K562 (cell line): Measurements from ENCODE around the gene TMEM25. TPM values are rescaled to one million over a fixed set of nuclear protein-coding genes. Genes with fewer than 3 reads are reported as not detected.
"Not testable (repeated sequence)": the region's sequence is repeated elsewhere in the genome, so short reads cannot be mapped to it uniquely, and the experiment has no call there.

ENCODE experiments used
- ATAC-seq: fragments of 200-7000 bp; cut with Tn5 transposase; 3 replicates; pipeline ENCODE4 v1.9.1; 2020; ENCODE audit warnings: moderate library complexity
- BruUV-seq: library from RNA; stranded (reverse); fragments of 400-500 nt; replicated peaks from 2 replicates; lab custom pipeline; 2021; lab: Mats Ljungman, UMichigan
- CTCF ChIA-PET: fragments of 300-600 bp; formaldehyde crosslinking; extraction: SDS; loops from one replicate; lab custom pipeline; 2021; ENCODE audit warnings: low intra/inter-chr PET ratio; lab: Yijun Ruan, JAX
- POLR2A ChIA-PET: fragments of 300-600, 350-650 bp; sonication (Branson Sonifier 250); formaldehyde crosslinking; extraction: SDS; loops from one replicate; lab custom pipeline; 2021; ENCODE audit warnings: antibody characterized with exemption, inconsistent platforms; lab: Yijun Ruan, JAX
- DNase-seq, 4 experiments: peaks; one replicate each; pipeline versions ENCODE4 v3.0.0 to v3.0.0-alpha.2; 2011 to 2018; ENCODE audit warnings: low spot score in 3 of 4, mixed read lengths in 3 of 4; ENCODE audit errors: extremely low read depth in 1 of 4
- FAIRE-seq: peaks from 2 replicates; lab custom pipeline; 2011; peaks lifted over from hg19 to GRCh38; lab: Jason Lieb, UNC
- H2AFZ ChIP-seq: 2 replicates; pipeline ENCODE4 v1.6.0; 2011; ENCODE audit warnings: low read depth, low read length, control low read depth, inconsistent platforms
- H3K27ac ChIP-seq: fragments of 200-600 bp; 3 replicates; pipeline ENCODE4 v1.8.0; 2011; ENCODE audit warnings: low read depth, mild to moderate bottlenecking, control low read depth, inconsistent platforms, low read length, moderate library complexity, mixed read lengths; ENCODE audit errors: extremely low read depth
- H3K27me3 ChIP-seq, 2 experiments: fragments of 300-600 bp in 1 of 2; 2 replicates in 1 of 2; 3 replicates in 1 of 2; pipeline versions ENCODE4 v1.6.0 to v1.8.0; 2011; ENCODE audit warnings: inconsistent platforms in 2 of 2, low read length in 2 of 2, mild to moderate bottlenecking in 1 of 2, mixed read lengths in 1 of 2, moderate library complexity in 1 of 2; ENCODE audit not compliant: control insufficient read depth in 2 of 2, insufficient read depth in 2 of 2
- H3K36me3 ChIP-seq: fragments of 300-600 bp; 3 replicates; pipeline ENCODE4 v1.8.0; 2011; ENCODE audit warnings: mild to moderate bottlenecking, low read length, inconsistent platforms; ENCODE audit not compliant: control insufficient read depth, insufficient read depth
- H3K4me1 ChIP-seq, 2 experiments: fragments of 200-600 bp in 1 of 2; replicated peaks in 1 of 2; 2 replicates in 1 of 2; 3 replicates in 1 of 2; pipeline versions ENCODE4 v1.5.1 to v1.8.0; 2011; ENCODE audit warnings: inconsistent platforms in 2 of 2, low read length in 2 of 2, mild to moderate bottlenecking in 1 of 2, mixed read lengths in 1 of 2, moderate library complexity in 1 of 2; ENCODE audit not compliant: control insufficient read depth in 2 of 2, insufficient read depth in 2 of 2
- H3K4me2 ChIP-seq: 2 replicates; pipeline ENCODE4 v1.6.1; 2011; ENCODE audit warnings: low read length, control low read depth, inconsistent platforms, mixed read lengths; ENCODE audit not compliant: insufficient read depth
- H3K4me3 ChIP-seq: fragments of 200-600 bp; sonication (generic), shearing (Covaris generic); 2 replicates; pipeline ENCODE4 v1.5.1; 2016; ENCODE audit warnings: control low read depth, inconsistent platforms
- H3K79me2 ChIP-seq: fragments of 200-600 bp; 3 replicates; pipeline ENCODE4 v1.8.0; 2011; ENCODE audit warnings: low read length, inconsistent platforms; ENCODE audit not compliant: control insufficient read depth, insufficient read depth
- H3K9ac ChIP-seq, 2 experiments: 2 replicates each; pipeline versions ENCODE4 v1.6.0 to v1.6.1; 2011; ENCODE audit warnings: low read depth in 2 of 2, low read length in 2 of 2, control low read depth in 1 of 2, inconsistent platforms in 1 of 2, mild to moderate bottlenecking in 1 of 2, mixed read lengths in 1 of 2; ENCODE audit not compliant: insufficient read depth in 1 of 2
- H3K9me1 ChIP-seq: one replicate; pipeline ENCODE4 v1.6.0; 2011; ENCODE audit warnings: inconsistent platforms, mild to moderate bottlenecking, low read length, moderate library complexity; ENCODE audit not compliant: control insufficient read depth, insufficient read depth
- H3K9me3 ChIP-seq: replicated peaks from 2 replicates; pipeline ENCODE4 v1.5.1; 2011; ENCODE audit warnings: low read depth, low read length, inconsistent platforms; ENCODE audit not compliant: control insufficient read depth, insufficient read depth
- H4K20me1 ChIP-seq: replicated peaks from 2 replicates; pipeline ENCODE4 v1.6.1; 2011; ENCODE audit warnings: low read length, inconsistent platforms, mixed read lengths; ENCODE audit not compliant: control insufficient read depth, insufficient read depth
- DMBX1 ChIP-seq: fragments of 250-450 bp; sonication (Bioruptor Pico); IDR thresholded peaks from 2 replicates; pipeline ENCODE4 v1.8.0; 2022; ENCODE audit warnings: inconsistent platforms, mild to moderate bottlenecking, moderate library complexity, borderline replicate concordance
- MLLT1 ChIP-seq, 2 experiments: fragments of 450-650 bp; IDR thresholded peaks; 2 replicates each; pipeline ENCODE4 v1.6.1; 2016
- NR2C1 ChIP-seq, 2 experiments: fragments of 450-650 bp; IDR thresholded peaks; 2 replicates each; pipeline ENCODE4 v1.6.1; 2017; ENCODE audit warnings: mild to moderate bottlenecking in 2 of 2, antibody characterized with exemption in 1 of 2, inconsistent platforms in 1 of 2, missing compliant biosample characterization in 1 of 2, missing genetic modification characterization in 1 of 2
- ZBTB33 ChIP-seq: sonication (generic); formaldehyde crosslinking; IDR thresholded peaks from 2 replicates; pipeline ENCODE4 v1.8.1; 2023; ENCODE audit warnings: mild to moderate bottlenecking, missing genetic modification reagents
- ZNF639 ChIP-seq, 2 experiments: fragments of 200-800 bp in 1 of 2; sonication (Bioruptor generic) in 1 of 2; sonication (generic) in 1 of 2; formaldehyde crosslinking in 1 of 2; IDR thresholded peaks in 1 of 2; conservative IDR thresholded peaks in 1 of 2; 2 replicates each; pipeline versions ENCODE4 v1.5.0 to v1.6.1; 2016 to 2020; ENCODE audit warnings: missing compliant biosample characterization in 1 of 2, missing genetic modification characterization in 1 of 2, missing genetic modification reagents in 1 of 2
- ZNF75A ChIP-seq: fragments of 450-650 bp; formaldehyde crosslinking; IDR thresholded peaks from 2 replicates; pipeline ENCODE4 v1.4.0; 2020; ENCODE audit warnings: mild to moderate bottlenecking
- WGBS: fragments of 100-300 bp; shearing (Covaris generic); methylation state at CpG from one replicate; pipeline ENCODE4 v1.1.6; 2016; ENCODE audit warnings: low coverage, mixed read lengths; ENCODE audit not compliant: insufficient coverage; ENCODE audit errors: missing lambda C conversion rate; 5-methylcytosine and 5-hydroxymethylcytosine counted together
- in situ Hi-C: fragments of 300-500 bp; cut with MboI; formaldehyde crosslinking; loops from 4 replicates; pipeline ENCODE4 v1.15.0; 2018; ENCODE audit warnings: inconsistent platforms, mixed read lengths
- intact Hi-C: fragments of 100-400 bp; cut with micrococcal nuclease; formaldehyde crosslinking; loops from 2 replicates; pipeline ENCODE4 v1.14.2; 2022
- polyA plus RNA-seq, 8 experiments: library from polyadenylated mRNA; depleted of rRNA in 4 of 8; stranded (reverse) in 5 of 8; unstranded in 3 of 8; fragments of >200 nt; fragmentation: Nextera tagmentation in 2 of 8; fragmentation: Illumina TruSeq in 1 of 8; extraction: Ambion mirVana in 2 of 8; extraction: Trizol in 1 of 8; gene quantifications; 2 replicates each; pipeline versions ENCODE4 v1.2.1 to v1.2.3, GENCODE V29; 2011 to 2014; ENCODE audit warnings: inconsistent platforms in 1 of 8, missing spikeins in 1 of 8
- total RNA-seq, 7 experiments: library from RNA; depleted of rRNA in 6 of 7; stranded (reverse); fragments of >200 nt in 6 of 7; fragmentation: Illumina TruSeq in 2 of 7; extraction: Trizol in 2 of 7; gene quantifications; 2 replicates each; pipeline versions ENCODE4 v1.2.1 to v1.2.3, GENCODE V29; 2011 to 2021; ENCODE audit warnings: low replicate concordance in 1 of 7

TMEM25 gene
- total and polyA plus RNA-seq, 9 of the 15 experiments (the other 6 are each of a cell fraction or from before 2014, with no cell fraction given) = 0.34 to 3.8 (median 2.0) TPM

GRCh38 chr11:118570787-118571186 lies 39.8 kb downstream of the TMEM25 start:
- Histone ChIP-seq H3K79me2 (peaks cover 35% of the 10 kb centered on the region), H2AFZ (no peak overlapping the region), H3K4me1 (peaks cover 4 to 10% of the 10 kb centered on the region in 2 experiments), H3K9me3 (no peaks in the 10 kb centered on the region), H3K9ac (no peak overlapping the region), H3K36me3 (peaks cover 12% of the 10 kb centered on the region), H3K9me1 (no peaks in the 10 kb centered on the region), H4K20me1 (peaks cover 19% of the 10 kb centered on the region; the same call in 1 of the 2 replicates), H3K4me3 (no peak overlapping the region), H3K4me2 (no peak overlapping the region), H3K27me3 (no peaks in the 10 kb centered on the region), H3K27ac (no peak overlapping the region)
- ChIA-PET POLR2A (interaction anchor here (0.6 to 1.0 kb wide), 3 partner anchors 30 to 309 kb away, joined by 3 to 5 read pairs (median 3); no protein-coding TSS in a partner anchor), CTCF (no interaction called here)
- TF ChIP-seq NR2C1 (IDR thresholded peaks at IDR 0.05) (peak; percentile 52), NR2C1 (tag; IDR thresholded peaks at IDR 0.05) (peak; percentile 78), ZNF75A (no peak)
- FAIRE-seq (no peak), ATAC-seq (no peak), DNase-seq (no peak)
- intact Hi-C loops = no loop called here
- in situ Hi-C loops = no loop called here
- 100% methylated on average over 1 of the region's 1 CpG for WGBS
- no TSS peak for BruUV-seq

- H3K9me1 ChIP-seq, FAIRE-seq, DNase-seq, H3K9me3 ChIP-seq, H3K4me3 ChIP-seq, in situ Hi-C loops, ATAC-seq, H3K27me3 ChIP-seq, CTCF ChIA-PET, H3K9ac ChIP-seq, BruUV-seq: not testable (repeated sequence)
- TF ChIP-seq MLLT1 (IDR thresholded peaks at IDR 0.05) = peak in 1 of 2 experiments; percentile 86; a peak in 2 of 4 replicates
- 0 out of 2 replicates have a peak, but pooled peaks have one; percentile 29 for TF ChIP-seq DMBX1 (CRISPR knock-in tag)
- TF ChIP-seq ZBTB33 = peak; percentile 69
- TF ChIP-seq ZNF639 (CRISPR knock-in tag; conservative IDR thresholded peaks at IDR 0.05 in 1 of 2, IDR thresholded peaks at IDR 0.05 in 1 of 2) = 0 out of 4 replicates have a peak, but pooled peaks of 1 of the 2 experiments have one; percentile 19
- POLR2A ChIA-PET = interaction anchor here (1.1 to 2.3 kb wide), 3 partner anchors 12 to 41 kb away, joined by 3 to 9 read pairs (median 5); partner anchors contain the start of gene TMEM25
- WGBS = 77% methylated on average over 10 of the region's 15 CpGs
- H3K27ac ChIP-seq = peak overlapping the region; percentile 94; the same call in 1 of the 3 replicates
- peaks cover 43% of the 10 kb centered on the region for H3K79me2 ChIP-seq
- intact Hi-C loops = loop anchor here (2.0 kb wide), 1 partner anchor 33 kb away; no protein-coding TSS in a partner anchor
- H4K20me1 ChIP-seq = peaks cover 19% of the 10 kb centered on the region; the same call in 1 of the 2 replicates
- peaks cover 4 to 10% of the 10 kb centered on the region in 2 experiments for H3K4me1 ChIP-seq
- peaks cover 16% of the 10 kb centered on the region for H3K36me3 ChIP-seq
- H2AFZ ChIP-seq = peak overlapping the region; percentile 95
- peak overlapping the region; percentile 60 for H3K4me2 ChIP-seq
Observed at GRCh38 chr11:118571701-118572060, 40.7 kb downstream of the TMEM25 start.
